ENCODE measurements around the gene NLRC5. TPM values are rescaled to one million over a fixed set of nuclear protein-coding genes. Genes with fewer than 3 reads are reported as not detected.

The NLRC5 gene
- total RNA-seq, 2 donors from 2014 or later: 8.3 to 23.4 TPM

- H3K4me3 ChIP-seq: no peak overlapping the region
- no peaks in the 10 kb centered on the region for H3K36me3 ChIP-seq (replicated peaks in 1 of 2; ENCODE audit: insufficient read depth in 1 of 2, low read depth in 2 of 2)
- no peak overlapping the region for H3K27ac ChIP-seq
- H3K4me1 ChIP-seq: no peaks in the 10 kb centered on the region
- 91 to 94% methylated on average over 4 of the region's 4 CpGs for WGBS, 2 donors
- intact Hi-C loops (cut with DNase I): no loop called here
- H3K27me3 ChIP-seq: no peaks in the 10 kb centered on the region
- TF ChIP-seq, protein P1, sequence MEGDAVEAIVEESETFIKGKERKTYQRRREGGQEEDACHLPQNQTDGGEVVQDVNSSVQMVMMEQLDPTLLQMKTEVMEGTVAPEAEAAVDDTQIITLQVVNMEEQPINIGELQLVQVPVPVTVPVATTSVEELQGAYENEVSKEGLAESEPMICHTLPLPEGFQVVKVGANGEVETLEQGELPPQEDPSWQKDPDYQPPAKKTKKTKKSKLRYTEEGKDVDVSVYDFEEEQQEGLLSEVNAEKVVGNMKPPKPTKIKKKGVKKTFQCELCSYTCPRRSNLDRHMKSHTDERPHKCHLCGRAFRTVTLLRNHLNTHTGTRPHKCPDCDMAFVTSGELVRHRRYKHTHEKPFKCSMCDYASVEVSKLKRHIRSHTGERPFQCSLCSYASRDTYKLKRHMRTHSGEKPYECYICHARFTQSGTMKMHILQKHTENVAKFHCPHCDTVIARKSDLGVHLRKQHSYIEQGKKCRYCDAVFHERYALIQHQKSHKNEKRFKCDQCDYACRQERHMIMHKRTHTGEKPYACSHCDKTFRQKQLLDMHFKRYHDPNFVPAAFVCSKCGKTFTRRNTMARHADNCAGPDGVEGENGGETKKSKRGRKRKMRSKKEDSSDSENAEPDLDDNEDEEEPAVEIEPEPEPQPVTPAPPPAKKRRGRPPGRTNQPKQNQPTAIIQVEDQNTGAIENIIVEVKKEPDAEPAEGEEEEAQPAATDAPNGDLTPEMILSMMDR (IDR thresholded peaks at IDR 0.05): no peak
- TF ChIP-seq POLR2A (IDR thresholded peaks at IDR 0.05): no peak
- no peaks in the 10 kb centered on the region for H3K9me3 ChIP-seq
- DNase-seq: no peak
- no peak for ATAC-seq
These were observed 136.0 kb downstream of the NLRC5 start for GRCh38 chr16:57125376-57125775.

GRCh38 chr16:57125969-57126368 is 136.6 kb downstream of the NLRC5 start:
- DNase-seq (no peak), ATAC-seq (no peak)
- Histone ChIP-seq H3K27me3 (no peaks in the 10 kb centered on the region), H3K4me1 (no peaks in the 10 kb centered on the region), H3K36me3 (replicated peaks in 1 of 2; ENCODE audit: insufficient read depth in 1 of 2, low read depth in 2 of 2) (no peaks in the 10 kb centered on the region), H3K4me3 (no peak overlapping the region), H3K27ac (no peak overlapping the region), H3K9me3 (no peaks in the 10 kb centered on the region)
- TF ChIP-seq, protein P1 (IDR thresholded peaks at IDR 0.05): no peak
- TF ChIP-seq POLR2A (IDR thresholded peaks at IDR 0.05): no peak
- intact Hi-C loops (cut with DNase I): no loop called here
- 98 to 100% methylated on average over 4 of the region's 4 CpGs for whole genome bisulfite sequencing, 2 donors

- Histone ChIP-seq H3K27me3 (no peaks in the 10 kb centered on the region), H3K27ac (no peak overlapping the region), H3K4me1 (no peaks in the 10 kb centered on the region), H3K4me3 (no peak overlapping the region), H3K9me3 (no peaks in the 10 kb centered on the region), H3K36me3 (replicated peaks in 1 of 2; ENCODE audit: insufficient read depth in 1 of 2, low read depth in 2 of 2) (no peaks in the 10 kb centered on the region)
- WGBS, 2 donors: 87 to 93% methylated on average over 4 of the region's 4 CpGs
- TF ChIP-seq, protein P1 (IDR thresholded peaks at IDR 0.05): no peak
- TF ChIP-seq POLR2A (IDR thresholded peaks at IDR 0.05): no peak
- DNase-seq: no peak
- no peak for ATAC-seq
- intact Hi-C loops (cut with DNase I): no loop called here
These were observed 137.1 kb downstream of the NLRC5 start for GRCh38 chr16:57126411-57126810.

GRCh38 chr16:57127037-57127763 is 137.8 kb downstream of the NLRC5 start:
- ATAC-seq: no peak
- Histone ChIP-seq H3K4me3 (no peak overlapping the region), H3K36me3 (replicated peaks in 1 of 2; ENCODE audit: insufficient read depth in 1 of 2, low read depth in 2 of 2) (no peaks in the 10 kb centered on the region), H3K9me3 (no peaks in the 10 kb centered on the region), H3K27me3 (no peaks in the 10 kb centered on the region), H3K4me1 (no peaks in the 10 kb centered on the region), H3K27ac (no peak overlapping the region)
- no peak for DNase-seq
- TF ChIP-seq, protein P1 (IDR thresholded peaks at IDR 0.05): no peak
- TF ChIP-seq POLR2A (IDR thresholded peaks at IDR 0.05): no peak
- 79 to 90% methylated on average over 5 of the region's 5 CpGs for WGBS, 2 donors
- intact Hi-C loops (cut with DNase I): no loop called here

DNA sequence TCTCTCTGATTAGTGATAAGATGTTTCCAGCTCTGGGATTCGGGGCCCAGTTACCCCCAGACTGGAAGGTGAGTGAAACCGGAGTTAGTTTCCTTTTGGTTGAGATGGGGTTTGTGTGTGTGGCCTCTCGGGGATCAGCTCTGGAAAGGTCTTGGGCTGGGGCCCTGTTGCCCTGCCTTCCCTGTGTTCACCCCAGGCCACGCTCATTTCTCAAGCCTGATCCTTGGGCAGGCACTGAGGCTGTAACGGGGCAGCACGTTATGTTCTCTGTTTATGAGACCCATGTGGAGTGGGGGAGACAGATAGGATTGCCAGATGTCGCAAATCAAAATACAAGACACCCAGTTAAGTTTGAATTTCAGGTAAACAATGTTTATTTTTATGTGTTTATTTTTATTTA is 138.5 kb downstream of the NLRC5 start:
- Histone ChIP-seq H3K27ac (no peak overlapping the region), H3K27me3 (no peaks in the 10 kb centered on the region), H3K4me1 (no peaks in the 10 kb centered on the region), H3K9me3 (no peaks in the 10 kb centered on the region), H3K36me3 (replicated peaks in 1 of 2; ENCODE audit: insufficient read depth in 1 of 2, low read depth in 2 of 2) (no peaks in the 10 kb centered on the region), H3K4me3 (no peak overlapping the region)
- WGBS, 2 donors: 94 to 96% methylated on average over 5 to 7 of the region's 7 CpGs
- DNase-seq (no peak), ATAC-seq (no peak)
- TF ChIP-seq POLR2A (IDR thresholded peaks at IDR 0.05): no peak
- TF ChIP-seq, protein P1 (IDR thresholded peaks at IDR 0.05): no peak
- intact Hi-C loops (cut with DNase I): no loop called here

Measured in body of pancreas (tissue), 4 donors.